Parathyroid adenoma (tissue), 2 donors: ENCODE data around the gene IMMP1L.
"Not testable (repeated sequence)": the region's sequence is repeated elsewhere in the genome, so short reads cannot be mapped to it uniquely, and the experiment has no call there.

Experiments
- H2AFZ ChIP-seq: fragments of 300-600 bp; sonication (generic); one replicate; pipeline ENCODE4 v1.7.0; 2017; ENCODE audit warnings: antibody characterized with exemption, mild to moderate bottlenecking
- H3K27ac ChIP-seq: fragments of 300-600 bp; sonication (generic); one replicate; pipeline ENCODE4 v1.7.0; 2017
- H3K27me3 ChIP-seq: fragments of 300-600 bp; sonication (generic); one replicate; pipeline ENCODE4 v1.7.0; 2017; ENCODE audit warnings: low read length; ENCODE audit not compliant: control insufficient read depth, insufficient read depth
- H3K36me3 ChIP-seq: fragments of 300-600 bp; sonication (generic); one replicate; pipeline ENCODE4 v1.7.0; 2017; ENCODE audit warnings: low read length; ENCODE audit not compliant: control insufficient read depth, insufficient read depth
- H3K4me1 ChIP-seq: fragments of 300-600 bp; sonication (generic); one replicate; pipeline ENCODE4 v1.7.0; 2017; ENCODE audit warnings: control low read depth
- H3K4me2 ChIP-seq: fragments of 300-600 bp; sonication (generic); one replicate; pipeline ENCODE4 v1.7.0; 2017; ENCODE audit warnings: low read length
- H3K4me3 ChIP-seq: fragments of 300-600 bp; sonication (generic); one replicate; pipeline ENCODE4 v1.7.0; 2017; ENCODE audit warnings: low read depth, low read length
- H3K79me2 ChIP-seq: fragments of 300-600 bp; sonication (generic); one replicate; pipeline ENCODE4 v1.7.0; 2017; ENCODE audit warnings: control low read depth
- H3K9ac ChIP-seq: fragments of 300-600 bp; sonication (generic); one replicate; pipeline ENCODE4 v1.7.0; 2017; ENCODE audit warnings: mild to moderate bottlenecking
- H3K9me3 ChIP-seq: fragments of 300-600 bp; sonication (generic); one replicate; pipeline ENCODE4 v1.7.0; 2017; ENCODE audit warnings: low read length; ENCODE audit not compliant: control insufficient read depth
- TF ChIP-seq, protein P1 (sequence below): fragments of 300-600 bp; sonication (generic); IDR thresholded peaks from one replicate; pipeline ENCODE4 v1.7.0; 2017; ENCODE audit warnings: antibody characterized with exemption, mild to moderate bottlenecking
- donor health status: primary hyperparathyroidism.

The IMMP1L gene

DNA sequence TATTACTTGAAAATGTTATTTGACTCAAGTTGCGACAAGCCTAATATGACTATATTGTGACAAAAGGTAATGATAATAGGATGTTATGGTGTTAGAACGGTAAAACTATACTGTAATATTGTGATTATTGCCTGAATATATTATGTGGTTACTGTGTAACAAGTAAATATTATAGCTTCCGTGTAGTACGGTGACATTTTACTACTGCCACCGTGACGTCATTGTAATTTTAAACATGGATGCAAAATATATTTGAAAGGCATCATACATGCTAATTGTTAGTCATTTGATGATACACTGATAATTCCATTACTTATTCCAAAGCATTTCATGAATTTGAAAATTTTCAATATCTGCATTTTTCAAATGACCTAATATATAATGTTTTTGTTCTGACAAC, 2.7 kb upstream of the IMMP1L start:
- Histone ChIP-seq H3K4me3 (no peak overlapping the region), H3K27me3 (no peaks in the 10 kb centered on the region), H3K79me2 (peaks cover 7% of the 10 kb centered on the region), H2AFZ (no peak overlapping the region), H3K9me3 (no peaks in the 10 kb centered on the region), H3K9ac (no peak overlapping the region), H3K4me2 (no peak overlapping the region), H3K27ac (no peak overlapping the region), H3K4me1 (peaks cover 2% of the 10 kb centered on the region), H3K36me3 (no peaks in the 10 kb centered on the region)
- TF ChIP-seq, protein P1, sequence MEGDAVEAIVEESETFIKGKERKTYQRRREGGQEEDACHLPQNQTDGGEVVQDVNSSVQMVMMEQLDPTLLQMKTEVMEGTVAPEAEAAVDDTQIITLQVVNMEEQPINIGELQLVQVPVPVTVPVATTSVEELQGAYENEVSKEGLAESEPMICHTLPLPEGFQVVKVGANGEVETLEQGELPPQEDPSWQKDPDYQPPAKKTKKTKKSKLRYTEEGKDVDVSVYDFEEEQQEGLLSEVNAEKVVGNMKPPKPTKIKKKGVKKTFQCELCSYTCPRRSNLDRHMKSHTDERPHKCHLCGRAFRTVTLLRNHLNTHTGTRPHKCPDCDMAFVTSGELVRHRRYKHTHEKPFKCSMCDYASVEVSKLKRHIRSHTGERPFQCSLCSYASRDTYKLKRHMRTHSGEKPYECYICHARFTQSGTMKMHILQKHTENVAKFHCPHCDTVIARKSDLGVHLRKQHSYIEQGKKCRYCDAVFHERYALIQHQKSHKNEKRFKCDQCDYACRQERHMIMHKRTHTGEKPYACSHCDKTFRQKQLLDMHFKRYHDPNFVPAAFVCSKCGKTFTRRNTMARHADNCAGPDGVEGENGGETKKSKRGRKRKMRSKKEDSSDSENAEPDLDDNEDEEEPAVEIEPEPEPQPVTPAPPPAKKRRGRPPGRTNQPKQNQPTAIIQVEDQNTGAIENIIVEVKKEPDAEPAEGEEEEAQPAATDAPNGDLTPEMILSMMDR = no peak

DNA sequence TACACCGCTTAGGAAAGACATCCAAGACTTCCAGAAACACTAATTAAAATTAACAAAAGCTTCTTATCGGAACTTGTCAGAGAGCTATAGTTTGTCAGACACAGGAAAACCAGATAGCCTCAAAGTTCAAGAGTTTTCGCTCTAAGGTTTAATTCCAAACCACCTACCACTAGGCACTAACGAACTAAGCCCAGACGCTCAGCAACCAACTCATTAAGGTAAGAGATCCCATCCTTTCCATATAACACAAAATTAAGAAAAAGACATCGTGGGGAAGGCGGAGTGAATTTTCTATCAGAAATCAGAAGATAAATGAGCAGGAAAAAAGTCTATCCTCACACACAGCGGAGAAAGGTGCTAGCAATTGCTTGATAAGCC, 382 bp downstream of the IMMP1L start:
- TF ChIP-seq, protein P1 = no peak
- H2AFZ ChIP-seq = peak overlapping the region; percentile 87
- peak overlapping the region; percentile 95 for H3K4me3 ChIP-seq
- peaks cover 7% of the 10 kb centered on the region for H3K79me2 ChIP-seq
- H3K4me2 ChIP-seq = peak overlapping the region; percentile 77
- H3K9ac ChIP-seq = no peak overlapping the region
- H3K27ac ChIP-seq = peak overlapping the region; percentile 60
- no peaks in the 10 kb centered on the region for H3K27me3 ChIP-seq
- no peaks in the 10 kb centered on the region for H3K9me3 ChIP-seq
- no peaks in the 10 kb centered on the region for H3K36me3 ChIP-seq
- H3K4me1 ChIP-seq = peaks cover 2% of the 10 kb centered on the region

DNA sequence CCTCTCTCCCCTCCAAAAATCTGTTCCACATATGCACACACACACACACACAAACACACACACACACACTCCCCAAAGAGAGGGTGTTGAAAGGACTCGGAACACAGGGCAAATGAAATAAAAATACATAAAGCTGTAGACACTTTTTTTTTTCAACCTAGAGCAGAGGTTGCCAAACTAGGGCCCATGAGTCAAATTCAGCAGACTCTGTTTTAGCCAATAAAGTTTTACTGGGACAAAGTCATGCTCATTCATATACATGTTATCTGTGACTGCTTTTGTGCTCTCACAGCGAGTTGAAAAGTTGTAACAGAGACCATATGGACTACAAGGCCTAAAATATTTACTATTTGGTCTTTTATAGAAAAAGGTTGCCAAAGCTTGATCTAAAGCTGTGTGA, 8.9 kb downstream of the IMMP1L start:
- H3K27me3 ChIP-seq = no peaks in the 10 kb centered on the region
- TF ChIP-seq, protein P1 = no peak
- no peaks in the 10 kb centered on the region for H3K9me3 ChIP-seq
- no peak overlapping the region for H3K27ac ChIP-seq
- no peaks in the 10 kb centered on the region for H3K4me1 ChIP-seq
- no peak overlapping the region for H3K4me2 ChIP-seq
- H2AFZ ChIP-seq = no peak overlapping the region
- peaks cover 6% of the 10 kb centered on the region for H3K79me2 ChIP-seq
- H3K9ac ChIP-seq = no peak overlapping the region
- H3K4me3 ChIP-seq = no peak overlapping the region
- no peaks in the 10 kb centered on the region for H3K36me3 ChIP-seq

DNA sequence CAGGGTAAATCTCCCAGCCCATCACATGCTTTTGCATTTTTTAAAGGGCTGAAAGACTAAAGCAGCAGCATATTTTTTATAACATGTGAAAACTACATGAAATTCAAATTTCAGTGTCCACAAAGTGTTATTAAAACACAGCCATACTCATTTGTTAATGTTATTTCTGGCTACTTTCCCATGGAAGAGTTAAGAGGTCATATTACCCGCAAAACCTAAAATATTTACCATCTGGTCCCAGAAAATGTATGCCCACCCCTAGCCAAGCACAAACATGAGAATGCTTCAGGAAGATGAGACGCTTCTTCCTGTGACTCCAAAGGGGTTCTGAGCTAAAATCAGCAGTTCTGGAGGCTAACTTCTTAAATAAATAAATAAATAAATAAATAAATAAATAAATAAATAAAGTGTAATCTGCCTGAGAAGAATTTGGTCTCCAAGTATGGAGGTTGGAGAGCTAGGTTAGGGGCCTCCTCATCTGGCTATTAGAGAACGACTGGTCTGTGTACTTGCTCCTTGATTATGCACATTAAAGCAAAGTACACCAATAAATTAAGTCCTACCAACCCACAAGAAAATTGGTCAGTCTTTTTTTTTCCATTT, 9.7 kb downstream of the IMMP1L start:
- Histone ChIP-seq H3K27me3 (no peaks in the 10 kb centered on the region), H3K9me3 (no peaks in the 10 kb centered on the region), H3K36me3 (no peaks in the 10 kb centered on the region), H3K4me2 (no peak overlapping the region), H3K4me1 (no peaks in the 10 kb centered on the region), H3K27ac (no peak overlapping the region), H3K9ac (no peak overlapping the region), H3K4me3 (no peak overlapping the region), H2AFZ (no peak overlapping the region), H3K79me2 (peaks cover 6% of the 10 kb centered on the region)
- TF ChIP-seq, protein P1 = no peak

DNA sequence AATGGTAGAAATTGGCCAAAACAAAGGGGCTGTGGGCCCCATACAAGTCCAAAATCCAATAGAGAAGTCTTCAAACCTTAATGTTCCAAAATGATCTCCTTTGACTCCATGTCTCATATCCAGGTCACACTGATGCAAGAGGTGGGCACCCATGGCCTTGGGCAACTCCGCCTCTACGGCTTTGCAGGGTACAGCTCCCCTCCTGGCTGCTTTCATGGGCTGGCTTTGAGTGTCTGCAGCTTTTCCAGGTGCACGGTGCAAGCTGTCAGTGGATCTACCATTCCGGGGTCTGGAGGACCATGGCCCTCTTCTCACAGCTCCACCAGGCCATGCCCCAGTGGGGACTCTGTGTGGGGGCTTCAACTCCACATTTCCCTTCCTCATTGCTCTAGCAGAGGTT, 15.7 kb downstream of the IMMP1L start:
- H3K27me3 ChIP-seq, H2AFZ ChIP-seq, H3K9ac ChIP-seq, H3K4me2 ChIP-seq, H3K9me3 ChIP-seq, H3K4me3 ChIP-seq, H3K27ac ChIP-seq, H3K79me2 ChIP-seq, H3K4me1 ChIP-seq, H3K36me3 ChIP-seq: not testable (repeated sequence)
